AG09309 (cell line): ENCODE measurements around the gene SESTD1.

Experiments used
- DNase-seq: peaks from one replicate; pipeline ENCODE4 v3.0.0-alpha.2; 2010; ENCODE audit warnings: low read depth
- H3K4me3 ChIP-seq: 2 replicates; pipeline ENCODE4 v1.5.1; 2011; ENCODE audit warnings: mild to moderate bottlenecking, low read depth, low read length, moderate library complexity; ENCODE audit not compliant: control insufficient read depth
- TF ChIP-seq, protein P1 (sequence below): IDR thresholded peaks from 2 replicates; pipeline ENCODE4 v1.5.1; 2011; ENCODE audit warnings: mild to moderate bottlenecking, low read depth, low read length, inconsistent platforms; ENCODE audit not compliant: insufficient read depth, control insufficient read depth; ENCODE audit errors: missing control alignments

Gene SESTD1

GRCh38 chr2:179277429-179278196, 13.0 kb upstream of the SESTD1 start:
- TF ChIP-seq, protein P1, sequence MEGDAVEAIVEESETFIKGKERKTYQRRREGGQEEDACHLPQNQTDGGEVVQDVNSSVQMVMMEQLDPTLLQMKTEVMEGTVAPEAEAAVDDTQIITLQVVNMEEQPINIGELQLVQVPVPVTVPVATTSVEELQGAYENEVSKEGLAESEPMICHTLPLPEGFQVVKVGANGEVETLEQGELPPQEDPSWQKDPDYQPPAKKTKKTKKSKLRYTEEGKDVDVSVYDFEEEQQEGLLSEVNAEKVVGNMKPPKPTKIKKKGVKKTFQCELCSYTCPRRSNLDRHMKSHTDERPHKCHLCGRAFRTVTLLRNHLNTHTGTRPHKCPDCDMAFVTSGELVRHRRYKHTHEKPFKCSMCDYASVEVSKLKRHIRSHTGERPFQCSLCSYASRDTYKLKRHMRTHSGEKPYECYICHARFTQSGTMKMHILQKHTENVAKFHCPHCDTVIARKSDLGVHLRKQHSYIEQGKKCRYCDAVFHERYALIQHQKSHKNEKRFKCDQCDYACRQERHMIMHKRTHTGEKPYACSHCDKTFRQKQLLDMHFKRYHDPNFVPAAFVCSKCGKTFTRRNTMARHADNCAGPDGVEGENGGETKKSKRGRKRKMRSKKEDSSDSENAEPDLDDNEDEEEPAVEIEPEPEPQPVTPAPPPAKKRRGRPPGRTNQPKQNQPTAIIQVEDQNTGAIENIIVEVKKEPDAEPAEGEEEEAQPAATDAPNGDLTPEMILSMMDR: no peak
- no peak overlapping the region for H3K4me3 ChIP-seq
- DNase-seq: no peak

GRCh38 chr2:179275253-179276012, 10.8 kb upstream of the SESTD1 start:
- H3K4me3 ChIP-seq: no peak overlapping the region
- no peak for DNase-seq
- TF ChIP-seq, protein P1: no peak

- TF ChIP-seq, protein P1: no peak
- no peak overlapping the region for H3K4me3 ChIP-seq
Observed at GRCh38 chr2:179274749-179275148, 10.1 kb upstream of the SESTD1 start.

DNA sequence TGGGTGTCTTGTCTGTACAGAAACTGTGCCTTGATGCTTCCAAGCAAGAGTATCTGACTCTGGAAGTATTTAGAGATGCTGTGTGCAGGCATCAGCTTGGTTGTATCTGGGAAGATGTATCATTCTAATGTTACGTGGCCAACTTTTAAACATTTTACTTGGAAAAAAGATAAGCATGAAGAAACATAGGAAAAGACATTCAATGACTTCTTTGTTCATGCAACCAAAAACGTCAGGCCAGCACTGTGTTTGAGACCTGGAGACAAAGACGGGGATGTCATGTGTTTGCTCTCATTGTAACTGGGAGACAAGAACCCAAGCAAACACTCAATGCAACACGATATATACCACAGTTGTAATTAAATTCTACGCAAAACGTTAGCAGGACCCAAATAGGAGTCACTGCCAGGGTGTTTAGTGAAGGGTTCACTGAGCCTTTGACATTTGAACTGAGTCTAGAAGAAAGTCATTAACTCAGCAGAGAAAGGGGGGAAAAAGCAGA, 8.9 kb upstream of the SESTD1 start:
- TF ChIP-seq, protein P1: no peak
- no peak overlapping the region for H3K4me3 ChIP-seq
- DNase-seq: no peak

More at GRCh38 chr2:179274749-179275148, 10.1 kb upstream of the SESTD1 start:
- DNase-seq: no peak

DNA sequence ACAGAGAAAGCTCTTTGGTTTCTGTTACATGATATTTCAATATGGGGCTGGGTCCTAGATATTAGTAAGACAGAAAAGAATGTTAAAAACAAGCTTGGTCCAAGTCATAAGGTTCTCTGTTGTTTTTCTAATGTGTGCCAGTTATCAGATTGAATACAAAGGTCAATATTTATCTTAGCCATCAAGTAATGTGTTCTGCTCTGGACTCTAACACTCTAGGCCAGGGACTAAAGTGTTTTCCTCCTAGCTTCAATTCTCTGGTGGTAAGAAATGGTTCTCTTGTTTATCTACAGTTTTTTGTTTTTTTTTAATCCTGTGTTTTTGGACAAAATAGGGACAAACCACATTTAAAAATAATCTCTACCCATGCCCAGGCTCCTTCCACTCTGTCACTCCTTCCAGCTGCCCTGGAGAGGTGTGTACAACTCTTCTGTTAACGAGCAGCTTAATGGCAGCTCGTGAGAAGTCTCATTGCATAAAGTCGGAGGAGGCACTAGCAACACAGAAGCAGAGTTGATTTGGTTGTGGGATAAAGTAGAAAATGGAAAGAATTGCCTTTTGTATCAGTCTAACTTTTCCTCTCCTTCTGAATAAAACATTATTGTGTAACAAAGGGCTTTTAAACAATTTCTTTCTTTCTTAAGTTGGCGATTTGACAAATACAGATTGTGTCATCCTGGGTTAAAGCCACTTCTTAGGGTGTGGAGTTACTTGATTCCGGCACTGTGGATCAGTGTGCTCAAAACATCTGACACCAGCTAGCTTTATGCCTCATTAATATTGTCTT, 8.0 kb upstream of the SESTD1 start:
- DNase-seq: peak; percentile 48
- TF ChIP-seq, protein P1: no peak
- no peak overlapping the region for H3K4me3 ChIP-seq

DNA sequence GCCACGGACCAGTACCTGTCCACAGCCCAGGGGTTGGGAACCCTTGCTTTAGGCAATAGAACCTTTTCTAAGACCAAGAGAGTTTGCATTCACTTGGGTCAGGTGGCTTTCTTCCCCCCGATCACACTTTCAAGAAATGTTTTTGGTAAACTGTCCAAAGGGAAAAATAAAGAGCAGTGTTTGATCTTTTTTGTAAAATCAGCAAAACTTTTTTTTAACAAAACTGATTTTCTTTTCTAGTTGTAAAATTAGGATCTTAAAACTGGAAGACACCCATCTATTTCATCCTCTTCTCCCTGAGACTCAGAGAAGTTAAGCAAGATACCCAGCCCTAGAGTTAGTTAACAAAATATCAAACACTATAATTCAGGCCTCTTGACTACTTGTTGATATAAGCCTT, 6.1 kb upstream of the SESTD1 start:
- no peak overlapping the region for H3K4me3 ChIP-seq
- TF ChIP-seq, protein P1: no peak
- no peak for DNase-seq
